Common myeloid progenitor, CD34-positive (primary cell): ENCODE data around the gene PSMD8. TPM values are rescaled to one million over a fixed set of nuclear protein-coding genes. Genes with fewer than 3 reads are reported as not detected.

Source experiments
- CTCF ChIA-PET: fragments of 350-600 bp; sonication (Branson Sonifier 250); formaldehyde crosslinking; loops from one replicate; lab custom pipeline; 2021; ENCODE audit warnings: antibody characterized with exemption; lab: Charles Lee
- POLR2A ChIA-PET: fragments of 350-600 bp; sonication (Branson Sonifier 250); formaldehyde crosslinking; loops from one replicate; lab custom pipeline; 2021; ENCODE audit warnings: antibody characterized with exemption; lab: Charles Lee
- DNase-seq, 3 donors: peaks; one replicate each; pipeline versions ENCODE4 v3.0.0 to v3.0.0-alpha.2; 2013
- H3K27ac ChIP-seq, 2 experiments: 1 replicate in 1 of 2; 2 replicates in 1 of 2; pipeline ENCODE4 v1.7.0; 2013; ENCODE audit warnings: inconsistent platforms in 2 of 2, low read length in 2 of 2, mild to moderate bottlenecking in 2 of 2, low read depth in 1 of 2, moderate library complexity in 1 of 2; ENCODE audit not compliant: severe bottlenecking in 2 of 2, insufficient read depth in 1 of 2, poor library complexity in 1 of 2
- H3K27me3 ChIP-seq, 5 experiments: replicated peaks in 2 of 5; 1 replicate in 3 of 5; 2 replicates in 2 of 5; pipeline versions ENCODE4 v1.6.1 to v1.7.0; 2013; ENCODE audit warnings: low read length in 4 of 5, mild to moderate bottlenecking in 2 of 5, moderate library complexity in 2 of 5, inconsistent platforms in 1 of 5; ENCODE audit not compliant: insufficient read depth in 5 of 5, control insufficient read depth in 4 of 5
- H3K36me3 ChIP-seq, 4 experiments: 1 replicate in 2 of 4; 2 replicates in 2 of 4; pipeline versions ENCODE4 v1.6.1 to v1.7.0; 2013; ENCODE audit warnings: low read length in 3 of 4, control low read depth in 1 of 4, mild to moderate bottlenecking in 1 of 4; ENCODE audit not compliant: control insufficient read depth in 4 of 4, insufficient read depth in 4 of 4
- H3K4me1 ChIP-seq, 4 experiments: 1 replicate in 3 of 4; 2 replicates in 1 of 4; pipeline versions ENCODE4 v1.6.1 to v1.7.1; 2013; ENCODE audit warnings: low read length in 3 of 4, mild to moderate bottlenecking in 3 of 4, control low read depth in 1 of 4, inconsistent platforms in 1 of 4, moderate library complexity in 1 of 4; ENCODE audit not compliant: control insufficient read depth in 4 of 4, insufficient read depth in 4 of 4; ENCODE audit errors: control extremely low read depth in 1 of 4
- H3K4me3 ChIP-seq, 7 experiments: 1 replicate in 4 of 7; 2 replicates in 3 of 7; pipeline versions ENCODE4 v1.5.1 to v1.7.0; 2013; ENCODE audit warnings: mild to moderate bottlenecking in 7 of 7, low read length in 6 of 7, moderate library complexity in 6 of 7, inconsistent platforms in 2 of 7, low read depth in 2 of 7, control low read depth in 1 of 7; ENCODE audit not compliant: insufficient read depth in 4 of 7, control insufficient read depth in 1 of 7; ENCODE audit errors: extremely low read depth in 1 of 7
- H3K9me3 ChIP-seq, 5 experiments: 1 replicate in 4 of 5; 2 replicates in 1 of 5; pipeline versions ENCODE4 v1.6.1 to v1.7.1; 2013; ENCODE audit warnings: low read length in 4 of 5, mild to moderate bottlenecking in 2 of 5, inconsistent platforms in 1 of 5, low read depth in 1 of 5, moderate library complexity in 1 of 5; ENCODE audit not compliant: control insufficient read depth in 4 of 5, insufficient read depth in 2 of 5; ENCODE audit errors: control extremely low read depth in 1 of 5
- WGBS: methylation state at CpG from one replicate; pipeline ENCODE4 v1.1.5; 2013; ENCODE audit not compliant: insufficient coverage; 5-methylcytosine and 5-hydroxymethylcytosine counted together
- polyA plus RNA-seq: library from polyadenylated mRNA; unstranded; fragments of 120-200 nt; gene quantifications from one replicate; pipeline ENCODE4 v1.2.1, GENCODE V29; 2013

Gene PSMD8
- 77.7 TPM for polyA plus RNA-seq

GRCh38 chr19:38374332-38375097, at the start of gene PSMD8:
PSMD8 (plus strand) TSS chr19:38374571; CDS start chr19:38374602, 31 bp downstream.
- CTCF ChIA-PET: interaction anchor here (0.9 to 1.8 kb wide), 8 partner anchors 12 to 140 kb away, joined by 3 to 5 read pairs (median 4); partner anchors contain the start of genes CATSPERG, FAM98C and GGN
- 0% methylated on average over 61 of the region's 65 CpGs for WGBS

DNA sequence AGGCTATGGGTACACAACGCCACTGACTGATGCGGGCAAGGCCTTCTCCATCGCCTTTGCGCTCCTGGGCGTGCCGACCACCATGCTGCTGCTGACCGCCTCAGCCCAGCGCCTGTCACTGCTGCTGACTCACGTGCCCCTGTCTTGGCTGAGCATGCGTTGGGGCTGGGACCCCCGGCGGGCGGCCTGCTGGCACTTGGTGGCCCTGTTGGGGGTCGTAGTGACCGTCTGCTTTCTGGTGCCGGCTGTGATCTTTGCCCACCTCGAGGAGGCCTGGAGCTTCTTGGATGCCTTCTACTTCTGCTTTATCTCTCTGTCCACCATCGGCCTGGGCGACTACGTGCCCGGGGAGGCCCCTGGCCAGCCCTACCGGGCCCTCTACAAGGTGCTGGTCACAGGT, 47.8 kb upstream of the PSMD8 start:
- WGBS: over 99% methylated on average over 22 of the region's 22 CpGs
- POLR2A ChIA-PET: no interaction called here
- peaks cover 0 to 12% (median 5%) of the 10 kb centered on the region in 4 experiments for H3K36me3 ChIP-seq

More at GRCh38 chr19:38374332-38375097, at the start of gene PSMD8:
- H3K36me3 ChIP-seq: peaks cover 4 to 17% (median 14%) of the 10 kb centered on the region in 4 experiments
- peaks cover 15 to 23% (median 20%) of the 10 kb centered on the region in 4 experiments for H3K4me1 ChIP-seq
- H3K27me3 ChIP-seq: peaks cover 0 to 3% (median 0%) of the 10 kb centered on the region in 5 experiments
- H3K9me3 ChIP-seq: peaks cover 0 to 2% (median 0%) of the 10 kb centered on the region in 5 experiments
- H3K27ac ChIP-seq: peak within 1 kb of the TSS; percentile 75 to 95
- peak; percentile 99 to 100 (median 100) for DNase-seq
- POLR2A ChIA-PET: interaction anchor here (0.6 to 1.7 kb wide), 6 partner anchors 13 to 109 kb away, joined by 3 to 13 read pairs (median 6); partner anchors contain the start of genes CATSPERG and GGN
- peak within 1 kb of the TSS; percentile 63 to 97 (median 92) for H3K4me3 ChIP-seq

DNA sequence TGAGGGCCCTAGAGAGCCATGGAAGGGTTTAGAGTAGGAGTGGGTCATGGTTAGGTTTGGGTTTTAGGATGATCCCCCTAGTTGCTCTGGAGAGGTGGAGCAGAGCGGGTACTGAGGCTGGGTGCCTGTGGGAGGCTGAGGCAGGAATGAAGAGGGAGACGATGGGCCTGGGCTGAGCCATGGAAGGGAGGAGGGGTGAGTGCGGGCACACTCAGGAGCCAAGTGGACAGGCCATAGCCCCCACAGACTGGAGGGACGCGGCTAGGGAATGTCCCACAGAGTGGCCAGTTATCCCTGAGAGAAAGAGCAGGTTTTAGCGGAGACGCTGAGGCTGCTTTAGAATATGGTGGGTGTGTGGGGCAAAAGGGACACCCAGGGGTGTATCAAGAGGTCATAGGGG, 44.7 kb upstream of the PSMD8 start:
- DNase-seq: no peak
- no peaks in the 10 kb centered on the region for H3K9me3 ChIP-seq
- H3K27ac ChIP-seq: no peak overlapping the region
- WGBS: 100% methylated on average over 5 of the region's 7 CpGs
- ChIA-PET POLR2A (no interaction called here), CTCF (interaction anchor here (0.6 to 6.7 kb wide), 5 partner anchors 11 to 96 kb away, joined by 3 to 62 read pairs (median 3); partner anchors contain the start of gene KCNK6)
- H3K4me3 ChIP-seq: no peak overlapping the region
- H3K36me3 ChIP-seq: peaks cover 0 to 12% (median 5%) of the 10 kb centered on the region in 4 experiments
- H3K4me1 ChIP-seq: no peaks in the 10 kb centered on the region
- no peaks in the 10 kb centered on the region for H3K27me3 ChIP-seq

More for the DNA sequence above, 47.8 kb upstream of the PSMD8 start:
- Histone ChIP-seq H3K27me3 (no peaks in the 10 kb centered on the region), H3K4me1 (no peaks in the 10 kb centered on the region), H3K4me3 (no peak overlapping the region), H3K9me3 (no peaks in the 10 kb centered on the region), H3K27ac (no peak overlapping the region)
- CTCF ChIA-PET: interaction anchor here (0.8 to 1.7 kb wide), 2 partner anchors 82 to 94 kb away, joined by 3 to 5 read pairs; no protein-coding TSS in a partner anchor
- DNase-seq: no peak

DNA sequence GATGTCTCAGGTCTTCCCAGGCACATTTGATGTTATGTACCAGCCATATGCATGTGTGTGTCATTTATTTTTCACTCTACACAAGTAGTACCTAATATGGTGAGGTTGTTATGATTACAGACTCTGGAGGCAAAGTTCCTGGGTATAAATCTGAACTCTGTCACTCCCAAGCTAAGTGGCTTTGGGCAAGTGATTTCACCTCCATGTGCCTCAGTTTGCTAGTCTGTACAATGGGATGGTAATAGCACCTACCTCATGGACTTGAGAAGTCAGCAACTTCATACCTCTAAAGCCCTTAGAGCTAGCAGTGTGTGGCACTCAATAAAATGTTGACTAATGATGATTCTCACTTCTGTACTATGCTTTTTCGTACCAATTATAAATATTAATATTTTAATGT, 42.6 kb upstream of the PSMD8 start:
- Histone ChIP-seq H3K36me3 (peaks cover 0 to 9% (median 5%) of the 10 kb centered on the region in 4 experiments), H3K27me3 (no peaks in the 10 kb centered on the region), H3K9me3 (no peaks in the 10 kb centered on the region), H3K4me1 (peaks cover 0 to 8% (median 3%) of the 10 kb centered on the region in 4 experiments), H3K4me3 (no peak overlapping the region), H3K27ac (no peak overlapping the region)
- WGBS: no CpG with 5 or more reads among the region's 1 CpG
- DNase-seq: peak in 1 of 3 donors; percentile 4
- POLR2A ChIA-PET: no interaction called here
- CTCF ChIA-PET: interaction anchor here (0.8 to 6.7 kb wide), 7 partner anchors 10 to 89 kb away, joined by 3 to 62 read pairs (median 5); partner anchors contain the start of gene PSMD8

- Histone ChIP-seq H3K36me3 (peaks cover 0 to 3% (median under 1%) of the 10 kb centered on the region in 4 experiments), H3K9me3 (no peaks in the 10 kb centered on the region), H3K4me1 (peaks cover 0 to 15% (median 9%) of the 10 kb centered on the region in 4 experiments), H3K27me3 (no peaks in the 10 kb centered on the region), H3K27ac (no peak overlapping the region), H3K4me3 (no peak overlapping the region)
- WGBS: 100% methylated on average over 7 of the region's 9 CpGs
- POLR2A ChIA-PET: interaction anchor here (0.6 kb wide), 1 partner anchor 241 kb away, joined by 3 read pairs; no protein-coding TSS in a partner anchor
- CTCF ChIA-PET: interaction anchor here (1.1 to 6.7 kb wide), 4 partner anchors 13 to 90 kb away, joined by 3 to 62 read pairs (median 5); partner anchors contain the start of genes KCNK6 and PSMD8
- DNase-seq: no peak
Measured at GRCh38 chr19:38333245-38333644, 41.1 kb upstream of the PSMD8 start.

DNA sequence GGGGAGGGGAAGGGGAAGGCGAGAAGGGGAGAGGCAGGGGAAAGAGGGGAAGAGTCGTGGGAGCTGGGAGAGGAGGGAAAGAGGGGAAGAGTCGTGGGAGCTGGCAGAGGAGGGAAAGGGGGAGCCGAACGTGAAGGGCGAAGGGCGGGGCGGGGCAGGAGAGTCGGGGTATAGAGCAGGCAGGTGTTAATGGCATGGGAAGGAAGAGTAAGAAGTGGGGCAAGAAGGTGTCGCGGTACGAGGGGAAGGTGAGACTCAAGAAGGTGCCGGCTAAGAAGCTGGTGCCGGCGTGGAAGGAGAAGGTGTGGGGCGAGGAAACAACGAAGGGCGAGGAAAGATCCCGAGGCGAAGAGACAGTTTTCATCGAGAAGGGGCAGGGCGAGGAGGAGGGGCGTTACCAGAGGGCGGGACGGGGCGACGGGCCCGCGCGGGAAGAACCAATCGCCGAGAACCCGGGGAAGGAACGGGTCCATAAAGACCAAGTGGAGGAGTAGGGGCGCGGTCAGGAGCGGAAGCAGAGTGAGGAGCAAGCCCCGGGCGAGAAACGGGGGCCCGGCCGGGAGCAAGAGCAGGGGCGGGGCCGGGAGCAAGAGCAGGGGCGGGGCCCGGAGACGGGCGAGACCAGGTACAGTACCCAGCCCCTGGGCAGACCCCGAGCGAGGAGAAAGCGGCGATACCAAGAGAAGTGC, 38.3 kb upstream of the PSMD8 start:
- DNase-seq: peak; percentile 95 to 97 (median 97)
- no peaks in the 10 kb centered on the region for H3K27me3 ChIP-seq
- CTCF ChIA-PET: interaction anchor here (0.7 to 6.7 kb wide), 9 partner anchors 19 to 109 kb away, joined by 3 to 62 read pairs (median 3); partner anchors contain the start of gene PSMD8
- POLR2A ChIA-PET: interaction anchor here (2.5 kb wide), 1 partner anchor 38 kb away, joined by 13 read pairs; the partner anchor contains the start of gene PSMD8
- H3K4me3 ChIP-seq: peak overlapping the region; percentile 61 to 93 (median 81)
- H3K36me3 ChIP-seq: no peaks in the 10 kb centered on the region
- H3K27ac ChIP-seq: peak overlapping the region in 1 of 2 experiments; percentile 75
- WGBS: 0% methylated on average over 47 of the region's 52 CpGs
- peaks cover 0 to 15% (median 9%) of the 10 kb centered on the region in 4 experiments for H3K4me1 ChIP-seq
- no peaks in the 10 kb centered on the region for H3K9me3 ChIP-seq
